Measurements from ENCODE around the gene RTP3. TPM values are rescaled to one million over a fixed set of nuclear protein-coding genes. Genes with fewer than 3 reads are reported as not detected.

The RTP3 gene
- total RNA-seq, 1 donor = not detected

GRCh38 chr3:46468753-46469600, 28.8 kb upstream of the RTP3 start:
- DNase-seq (ENCODE audit: low read depth) = no peak
- H3K4me3 ChIP-seq (ENCODE audit: low read depth, low read length) = no peak overlapping the region
- no peak for TF ChIP-seq CTCF (IDR thresholded peaks at IDR 0.05; ENCODE audit: insufficient read depth, low read length)

DNA sequence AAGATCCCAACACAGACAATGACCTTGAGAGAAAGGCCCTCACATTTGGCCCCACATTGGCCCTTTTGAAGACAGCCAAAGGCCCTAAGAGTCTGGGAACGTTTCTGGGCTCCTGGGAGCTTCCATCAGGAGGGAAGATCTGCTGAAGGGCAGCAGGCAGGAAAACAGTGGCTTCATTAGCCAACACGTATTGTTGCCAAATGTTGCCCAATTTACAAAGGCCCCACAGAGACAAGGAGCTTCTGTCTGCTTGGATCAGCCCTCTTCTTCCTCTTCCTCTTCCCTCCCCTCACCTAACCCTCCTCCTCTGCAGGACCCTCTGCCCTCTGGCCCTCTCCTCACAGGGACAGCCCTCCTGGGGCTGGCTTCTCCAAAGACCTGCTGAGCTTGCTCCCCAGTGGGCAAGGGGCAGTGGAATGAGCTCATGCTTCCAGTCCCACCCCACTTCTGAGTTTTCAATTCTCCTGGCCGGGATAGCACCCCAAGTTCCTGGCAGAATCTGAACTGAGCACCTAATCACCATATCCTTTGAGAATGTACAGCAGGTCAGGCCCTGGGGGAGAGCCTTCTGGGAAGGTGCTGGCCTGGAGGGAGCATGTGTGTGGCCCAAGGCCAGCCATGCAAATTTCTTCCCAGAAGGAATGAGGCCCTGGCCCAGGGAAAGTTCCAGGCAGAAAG, 28.0 kb upstream of the RTP3 start:
- DNase-seq (ENCODE audit: low read depth) = peak; percentile 12
- TF ChIP-seq CTCF (IDR thresholded peaks at IDR 0.05; ENCODE audit: insufficient read depth, low read length) = no peak
- H3K4me3 ChIP-seq (ENCODE audit: low read depth, low read length) = no peak overlapping the region

DNA sequence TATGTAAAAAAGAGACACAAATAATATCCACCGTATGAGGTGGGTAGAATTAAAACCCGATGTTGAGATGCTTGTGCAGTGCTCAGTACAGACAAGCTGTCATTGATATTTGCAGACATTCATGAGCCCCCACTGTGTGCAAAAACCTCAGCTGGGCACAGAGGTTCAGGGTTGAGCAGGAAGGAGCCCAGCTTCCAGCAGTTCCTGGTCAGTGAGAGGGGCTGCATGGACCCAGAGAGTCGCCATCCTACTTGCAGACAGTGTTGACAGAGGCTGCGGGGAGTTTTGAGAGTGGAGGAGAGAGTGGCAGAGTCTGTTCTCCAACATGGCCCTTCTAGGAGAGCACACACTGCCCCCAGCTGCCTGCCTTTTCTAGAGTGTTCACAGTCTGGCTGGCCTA, 26.9 kb upstream of the RTP3 start:
- no peak for TF ChIP-seq CTCF (IDR thresholded peaks at IDR 0.05; ENCODE audit: insufficient read depth, low read length)
- H3K4me3 ChIP-seq (ENCODE audit: low read depth, low read length) = no peak overlapping the region
- no peak for DNase-seq (ENCODE audit: low read depth)

GRCh38 chr3:46471371-46471914, 26.3 kb upstream of the RTP3 start:
- DNase-seq (ENCODE audit: low read depth) = no peak
- no peak for TF ChIP-seq CTCF (IDR thresholded peaks at IDR 0.05; ENCODE audit: insufficient read depth, low read length)
- no peak overlapping the region for H3K4me3 ChIP-seq (ENCODE audit: low read depth, low read length)

GRCh38 chr3:46472736-46473135, 25.0 kb upstream of the RTP3 start:
- DNase-seq (ENCODE audit: low read depth) = no peak
- no peak for TF ChIP-seq CTCF (IDR thresholded peaks at IDR 0.05; ENCODE audit: insufficient read depth, low read length)
- H3K4me3 ChIP-seq (ENCODE audit: low read depth, low read length) = no peak overlapping the region

GRCh38 chr3:46477145-46477544, 20.6 kb upstream of the RTP3 start:
- no peak overlapping the region for H3K4me3 ChIP-seq (ENCODE audit: low read depth, low read length)
- no peak for DNase-seq (ENCODE audit: low read depth)
- TF ChIP-seq CTCF (IDR thresholded peaks at IDR 0.05; ENCODE audit: insufficient read depth, low read length) = no peak

All from fibroblast of the aortic adventitia (primary cell).